Measurements from ENCODE around the gene IPCEF1. TPM values are rescaled to one million over a fixed set of nuclear protein-coding genes. Genes with fewer than 3 reads are reported as not detected.
"Not testable (repeated sequence)": the region's sequence is repeated elsewhere in the genome, so short reads cannot be mapped to it uniquely, and the experiment has no call there.

IPCEF1 gene
- total RNA-seq, 2 experiments from 2014 or later, result 42.9 to 46.4 TPM

DNA sequence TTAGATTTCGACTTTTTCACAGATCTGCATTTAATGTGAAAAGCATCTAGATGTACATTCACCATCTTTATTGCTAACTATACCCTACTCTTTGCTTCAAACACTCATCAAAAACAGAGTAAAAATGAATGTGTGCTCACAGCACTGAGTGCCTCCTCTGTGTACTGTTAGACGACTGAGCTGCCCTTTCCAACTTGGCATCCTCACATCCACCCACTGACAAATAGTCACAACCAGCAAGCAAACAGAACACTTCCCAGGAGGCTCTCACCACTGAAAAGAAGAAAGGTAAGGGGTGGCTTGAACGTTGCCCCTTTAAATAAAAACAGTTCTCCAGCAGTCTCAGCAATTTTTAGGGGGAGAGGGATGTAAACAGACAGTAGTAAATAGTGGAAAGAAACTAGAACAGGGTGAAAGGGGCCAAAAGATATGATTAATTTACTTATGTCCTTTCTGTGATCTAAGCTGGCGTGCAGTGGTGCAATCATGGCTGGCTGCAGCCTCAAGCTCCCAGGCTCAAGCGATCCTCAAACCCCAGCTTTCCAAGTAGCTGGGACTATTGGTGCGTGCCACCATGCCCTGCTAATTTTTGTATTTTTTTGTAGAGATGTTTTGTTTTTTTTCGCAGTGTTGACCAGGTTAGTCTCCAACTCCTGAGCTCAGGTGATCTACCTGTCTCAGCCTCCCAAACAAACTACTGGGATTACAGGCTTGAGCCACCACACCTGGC is 48.7 kb downstream of the IPCEF1 start:
- DNase-seq (no peak), ATAC-seq (ENCODE audit: low read depth) (no peak)
- Mint-ChIP-seq H3K27me3 (peaks cover 16% of the 10 kb centered on the region), H3K27ac (no peak overlapping the region), H3K9me3 (peaks cover 9% of the 10 kb centered on the region), H3K36me3 (no peaks in the 10 kb centered on the region), H3K4me1 (peaks cover 4% of the 10 kb centered on the region), H3K4me3 (no peak overlapping the region)
- POLR2A ChIA-PET, result no interaction called here

DNA sequence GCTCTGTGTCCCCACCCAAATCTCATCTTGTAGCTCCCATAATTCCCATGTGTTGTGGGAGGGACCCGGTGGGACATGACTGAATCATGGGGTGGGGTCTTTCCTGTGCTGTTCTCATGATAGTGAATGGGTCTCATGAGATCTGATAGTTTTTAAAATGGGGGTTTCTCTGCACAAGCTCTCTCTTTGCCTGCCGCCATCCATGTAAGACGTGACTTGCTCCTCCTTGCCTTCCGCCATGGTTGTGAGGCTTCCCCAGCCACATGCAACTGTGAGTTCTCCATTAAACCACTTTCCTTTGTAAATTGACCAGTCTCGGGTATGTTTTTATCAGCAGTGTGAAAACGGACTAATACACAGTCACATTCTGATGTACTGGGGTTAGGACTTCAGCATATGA is 49.5 kb downstream of the IPCEF1 start:
- ATAC-seq (ENCODE audit: low read depth); H3K4me3 Mint-ChIP-seq; DNase-seq; H3K9me3 Mint-ChIP-seq; H3K27ac Mint-ChIP-seq; H3K4me1 Mint-ChIP-seq; POLR2A ChIA-PET; H3K36me3 Mint-ChIP-seq: not testable (repeated sequence)
- peaks cover 16% of the 10 kb centered on the region for H3K27me3 Mint-ChIP-seq

DNA sequence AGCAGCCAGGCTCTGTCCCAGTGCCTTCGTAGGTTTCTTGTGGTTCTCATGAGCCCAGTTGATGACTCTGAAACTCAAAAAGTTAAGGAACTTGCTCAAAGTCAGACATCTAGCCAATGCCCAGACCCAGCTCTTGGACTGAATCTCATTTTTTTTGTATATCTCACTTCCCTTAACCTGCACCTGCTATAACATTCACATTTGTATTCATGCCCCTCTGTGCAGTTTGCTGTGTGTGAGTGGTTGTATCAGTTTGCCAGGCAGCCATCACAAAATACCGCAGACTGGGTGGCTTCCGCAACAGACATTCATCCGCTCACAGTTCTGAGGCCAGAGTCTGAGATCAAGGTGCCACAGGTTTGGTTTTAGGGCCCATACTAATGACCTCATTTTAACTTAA is 49.9 kb downstream of the IPCEF1 start:
- Mint-ChIP-seq H3K4me1 (peaks cover 12% of the 10 kb centered on the region), H3K4me3 (no peak overlapping the region), H3K36me3 (no peaks in the 10 kb centered on the region), H3K9me3 (peaks cover 6% of the 10 kb centered on the region), H3K27me3 (peaks cover 16% of the 10 kb centered on the region), H3K27ac (no peak overlapping the region)
- DNase-seq (no peak), ATAC-seq (ENCODE audit: low read depth) (no peak)
- POLR2A ChIA-PET, result no interaction called here

DNA sequence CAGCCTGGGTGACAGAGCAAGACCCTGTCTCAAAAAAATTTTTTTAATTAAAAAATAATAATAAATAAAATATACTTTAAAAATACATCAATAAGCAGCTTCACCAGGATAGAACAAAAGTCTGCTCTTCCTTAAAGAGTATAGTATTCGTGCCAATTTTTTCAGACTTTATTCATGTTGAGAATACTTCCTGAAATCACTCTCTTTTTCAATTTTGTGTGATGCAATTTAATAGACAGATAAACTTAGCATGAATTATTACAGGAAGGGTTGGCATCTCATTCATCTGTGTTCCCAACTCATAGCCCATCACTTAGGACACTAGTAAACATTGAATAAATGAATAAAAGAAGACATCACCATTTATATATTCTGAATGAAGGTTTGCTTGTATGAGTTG is 52.4 kb downstream of the IPCEF1 start:
- Mint-ChIP-seq H3K4me1 (peaks cover 14% of the 10 kb centered on the region), H3K4me3 (no peak overlapping the region), H3K36me3 (no peaks in the 10 kb centered on the region), H3K27me3 (peaks cover 11% of the 10 kb centered on the region), H3K9me3 (peaks cover 2% of the 10 kb centered on the region), H3K27ac (no peak overlapping the region)
- ATAC-seq (ENCODE audit: low read depth), result no peak
- POLR2A ChIA-PET, result no interaction called here
- DNase-seq, result no peak

DNA sequence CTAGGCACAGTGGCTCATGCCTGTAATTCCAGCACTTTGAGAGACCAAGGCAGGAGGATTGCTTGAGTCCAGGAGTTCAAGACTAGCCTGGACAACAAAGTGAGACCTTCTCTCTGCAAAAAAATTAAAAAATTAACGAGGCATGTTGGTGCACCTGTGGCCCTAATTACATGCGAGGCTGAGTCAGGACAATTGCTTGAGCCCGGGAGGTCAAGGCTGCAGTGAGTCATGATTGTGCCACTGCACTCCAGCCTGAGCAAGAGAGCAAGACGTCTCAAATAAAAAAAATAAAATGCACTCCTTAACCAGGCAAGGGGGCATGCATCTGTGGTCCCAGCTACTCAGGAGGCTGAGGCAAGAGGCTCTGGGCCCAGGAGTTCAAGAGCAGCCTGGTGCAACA is 53.0 kb downstream of the IPCEF1 start:
- not testable (repeated sequence) for H3K9me3 Mint-ChIP-seq; DNase-seq; H3K4me3 Mint-ChIP-seq; H3K36me3 Mint-ChIP-seq; ATAC-seq (ENCODE audit: low read depth); H3K27ac Mint-ChIP-seq
- Mint-ChIP-seq H3K27me3 (peaks cover 11% of the 10 kb centered on the region), H3K4me1 (peaks cover 14% of the 10 kb centered on the region)
- POLR2A ChIA-PET, result interaction anchor here (0.8 kb wide), 1 partner anchor 26 kb away, joined by 7 read pairs; no protein-coding TSS in a partner anchor

DNA sequence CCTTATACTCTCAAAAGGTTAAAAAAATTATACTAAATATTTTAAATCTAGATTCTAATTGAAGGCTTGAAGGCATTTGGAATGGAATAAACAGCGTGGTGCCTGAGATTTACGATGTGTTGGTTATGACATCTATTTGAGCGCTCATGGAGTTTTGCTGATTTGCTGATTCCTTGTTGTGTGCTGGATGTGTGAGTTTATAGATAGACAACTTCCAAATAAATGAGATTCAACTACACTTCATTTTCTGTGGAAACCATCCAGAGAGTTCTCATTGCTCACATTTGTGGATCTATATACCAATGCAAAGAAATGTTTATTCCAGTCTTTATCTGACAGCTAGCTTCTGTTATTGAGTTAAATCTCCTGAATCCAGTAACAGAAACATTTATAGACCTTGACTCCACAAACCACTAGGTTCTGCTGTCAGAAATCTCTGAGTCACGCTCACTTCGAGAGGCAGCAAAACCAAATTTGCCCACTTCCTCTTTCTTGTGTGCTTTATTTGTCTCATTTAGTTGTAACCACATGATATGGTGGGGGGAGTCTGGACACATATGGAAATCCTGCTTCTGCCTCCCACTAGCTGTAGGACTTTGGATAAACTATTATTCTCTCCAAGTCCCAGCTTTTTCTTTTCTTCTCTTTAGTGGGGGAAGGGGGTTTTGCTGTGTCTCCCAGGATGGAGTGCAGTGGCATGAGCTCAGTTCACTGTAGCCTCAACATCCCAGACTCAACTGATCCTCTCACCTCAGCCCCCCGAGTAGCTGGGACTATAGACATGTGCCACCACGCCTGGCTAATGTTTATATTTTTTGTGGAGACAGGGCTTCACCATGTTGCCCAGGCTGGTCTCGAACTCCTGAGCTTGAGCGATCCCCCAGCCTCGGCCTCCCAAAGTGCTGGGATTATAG is 54.5 kb downstream of the IPCEF1 start:
- no peak overlapping the region for H3K27ac Mint-ChIP-seq
- no peaks in the 10 kb centered on the region for H3K9me3 Mint-ChIP-seq
- H3K27me3 Mint-ChIP-seq, result peaks cover 5% of the 10 kb centered on the region
- peak overlapping the region; percentile 4 for H3K4me3 Mint-ChIP-seq
- DNase-seq (no peak), ATAC-seq (ENCODE audit: low read depth) (peak; percentile 94)
- H3K4me1 Mint-ChIP-seq, result peaks cover 16% of the 10 kb centered on the region
- POLR2A ChIA-PET, result no interaction called here
- no peaks in the 10 kb centered on the region for H3K36me3 Mint-ChIP-seq

DNA sequence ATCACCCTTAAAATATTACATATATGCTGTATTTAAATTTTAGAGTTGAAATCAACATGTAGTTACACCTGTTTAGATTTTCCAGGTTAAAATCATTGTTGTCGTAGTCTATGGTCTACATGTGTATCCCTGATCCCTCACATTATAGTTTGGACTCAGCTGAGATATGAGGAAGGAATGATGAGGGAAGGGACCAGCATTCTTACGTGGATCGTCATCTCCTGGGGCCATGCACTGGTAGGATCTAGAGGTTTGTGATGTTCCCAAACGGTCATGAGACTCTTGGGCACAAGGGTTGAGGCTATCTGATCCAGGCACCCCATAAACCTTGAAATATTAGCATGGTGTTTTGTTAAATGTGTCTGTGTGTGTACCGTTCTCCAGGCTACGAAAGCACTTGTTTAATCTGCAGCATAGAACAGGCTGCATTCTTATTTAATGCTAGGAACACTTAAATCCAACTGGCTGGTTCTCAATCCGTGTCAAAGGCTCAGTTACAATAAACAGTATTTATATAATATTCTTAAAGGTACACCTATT is 55.4 kb downstream of the IPCEF1 start:
- H3K4me1 Mint-ChIP-seq, result peaks cover 16% of the 10 kb centered on the region
- POLR2A ChIA-PET, result no interaction called here
- H3K27me3 Mint-ChIP-seq, result peaks cover 5% of the 10 kb centered on the region
- DNase-seq (no peak), ATAC-seq (ENCODE audit: low read depth) (no peak)
- no peaks in the 10 kb centered on the region for H3K36me3 Mint-ChIP-seq
- no peak overlapping the region for H3K27ac Mint-ChIP-seq
- no peaks in the 10 kb centered on the region for H3K9me3 Mint-ChIP-seq
- no peak overlapping the region for H3K4me3 Mint-ChIP-seq

DNA sequence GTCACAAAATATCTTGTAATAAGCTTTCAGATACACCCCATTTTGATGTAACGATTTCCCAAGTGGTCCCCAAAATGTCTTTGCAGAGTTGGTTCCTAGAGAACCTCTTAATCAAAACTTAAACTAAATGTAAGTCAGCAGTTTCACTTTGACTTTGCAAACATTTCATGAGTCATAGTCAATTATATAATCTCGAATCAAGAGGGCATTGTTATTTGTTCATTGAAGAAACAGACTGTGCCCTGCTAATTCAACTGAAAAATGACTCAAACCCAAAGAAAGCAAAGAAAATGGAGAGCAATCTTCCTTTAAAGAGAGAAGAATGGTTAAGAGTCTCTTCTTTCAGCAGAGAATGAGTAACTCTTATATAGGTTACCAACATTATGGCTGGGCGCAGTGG is 58.3 kb downstream of the IPCEF1 start:
- peaks cover 9% of the 10 kb centered on the region for H3K27me3 Mint-ChIP-seq
- ATAC-seq (ENCODE audit: low read depth) (no peak), DNase-seq (no peak)
- no peak overlapping the region for H3K4me3 Mint-ChIP-seq
- H3K4me1 Mint-ChIP-seq, result peaks cover 15% of the 10 kb centered on the region
- H3K9me3 Mint-ChIP-seq, result no peaks in the 10 kb centered on the region
- no peak overlapping the region for H3K27ac Mint-ChIP-seq
- H3K36me3 Mint-ChIP-seq, result no peaks in the 10 kb centered on the region
- POLR2A ChIA-PET, result no interaction called here

DNA sequence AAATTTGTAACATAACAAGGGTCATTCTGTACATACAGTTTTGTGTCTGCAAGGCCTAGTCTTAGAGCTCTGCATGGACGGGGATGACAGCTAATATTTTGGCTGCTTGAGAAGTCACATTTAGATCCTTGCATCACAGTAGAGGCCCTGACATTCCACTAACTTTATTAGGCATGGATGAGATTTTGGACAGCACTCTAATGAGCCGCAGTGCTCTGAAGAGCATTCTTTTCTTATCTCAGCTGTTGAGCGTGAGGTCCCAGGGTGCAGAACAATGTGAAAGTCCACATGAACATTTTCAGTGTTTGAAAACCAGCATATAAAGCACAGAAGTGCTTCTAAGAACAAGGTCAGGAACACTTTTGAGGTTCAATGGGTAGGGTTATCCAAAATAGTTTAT is 58.9 kb downstream of the IPCEF1 start:
- Mint-ChIP-seq H3K9me3 (peaks cover 1% of the 10 kb centered on the region), H3K27me3 (peaks cover 10% of the 10 kb centered on the region), H3K4me3 (no peak overlapping the region), H3K4me1 (peaks cover 15% of the 10 kb centered on the region), H3K36me3 (no peaks in the 10 kb centered on the region), H3K27ac (no peak overlapping the region)
- ATAC-seq (ENCODE audit: low read depth) (no peak), DNase-seq (no peak)
- POLR2A ChIA-PET, result no interaction called here

DNA sequence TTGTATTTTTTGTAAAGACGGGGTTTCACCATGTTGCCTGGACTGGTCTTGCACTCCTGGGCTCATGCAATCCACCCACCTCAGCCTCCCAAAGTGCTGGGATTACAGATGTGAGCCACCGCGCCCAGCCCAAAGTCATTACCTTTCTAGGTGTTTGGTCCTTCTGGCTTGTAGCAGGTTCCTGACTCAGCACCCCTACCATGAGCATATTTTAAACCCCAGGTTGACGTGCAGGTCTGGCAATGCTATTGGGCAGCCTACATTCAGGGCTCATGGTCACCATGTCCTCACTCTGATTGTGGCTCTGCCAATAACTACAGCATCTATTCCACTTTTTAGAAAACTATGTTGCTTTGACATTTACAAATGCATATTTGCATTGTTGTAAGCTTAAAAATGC is 59.4 kb downstream of the IPCEF1 start:
- H3K36me3 Mint-ChIP-seq, result no peaks in the 10 kb centered on the region
- DNase-seq (no peak), ATAC-seq (ENCODE audit: low read depth) (no peak)
- H3K9me3 Mint-ChIP-seq, result peaks cover 1% of the 10 kb centered on the region
- no peak overlapping the region for H3K27ac Mint-ChIP-seq
- peaks cover 13% of the 10 kb centered on the region for H3K4me1 Mint-ChIP-seq
- POLR2A ChIA-PET, result no interaction called here
- peaks cover 10% of the 10 kb centered on the region for H3K27me3 Mint-ChIP-seq
- H3K4me3 Mint-ChIP-seq, result no peak overlapping the region

DNA sequence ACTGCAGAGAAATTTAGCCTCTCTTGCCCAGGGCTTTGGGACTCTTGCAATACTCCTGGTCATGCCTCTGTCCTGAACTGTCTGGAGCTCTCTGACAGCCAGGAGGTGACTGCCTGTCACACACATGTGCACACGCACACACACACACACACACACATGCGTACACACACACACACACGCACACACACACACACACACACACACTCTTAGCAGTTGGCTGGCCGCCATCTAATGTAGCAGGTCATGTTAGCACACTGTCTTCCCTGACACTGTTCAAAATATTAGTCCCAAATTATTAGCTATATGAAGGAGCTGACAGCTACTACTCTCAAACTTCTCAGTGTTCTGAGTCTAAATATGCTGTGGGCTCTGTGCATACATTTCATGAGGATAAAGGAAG is 60.9 kb downstream of the IPCEF1 start:
- no peak overlapping the region for H3K4me3 Mint-ChIP-seq
- H3K4me1 Mint-ChIP-seq, result peaks cover 9% of the 10 kb centered on the region
- ATAC-seq (ENCODE audit: low read depth), result no peak
- no peaks in the 10 kb centered on the region for H3K36me3 Mint-ChIP-seq
- POLR2A ChIA-PET, result no interaction called here
- peaks cover 8% of the 10 kb centered on the region for H3K27me3 Mint-ChIP-seq
- H3K9me3 Mint-ChIP-seq, result peaks cover 1% of the 10 kb centered on the region
- H3K27ac Mint-ChIP-seq, result no peak overlapping the region
- DNase-seq, result no peak

DNA sequence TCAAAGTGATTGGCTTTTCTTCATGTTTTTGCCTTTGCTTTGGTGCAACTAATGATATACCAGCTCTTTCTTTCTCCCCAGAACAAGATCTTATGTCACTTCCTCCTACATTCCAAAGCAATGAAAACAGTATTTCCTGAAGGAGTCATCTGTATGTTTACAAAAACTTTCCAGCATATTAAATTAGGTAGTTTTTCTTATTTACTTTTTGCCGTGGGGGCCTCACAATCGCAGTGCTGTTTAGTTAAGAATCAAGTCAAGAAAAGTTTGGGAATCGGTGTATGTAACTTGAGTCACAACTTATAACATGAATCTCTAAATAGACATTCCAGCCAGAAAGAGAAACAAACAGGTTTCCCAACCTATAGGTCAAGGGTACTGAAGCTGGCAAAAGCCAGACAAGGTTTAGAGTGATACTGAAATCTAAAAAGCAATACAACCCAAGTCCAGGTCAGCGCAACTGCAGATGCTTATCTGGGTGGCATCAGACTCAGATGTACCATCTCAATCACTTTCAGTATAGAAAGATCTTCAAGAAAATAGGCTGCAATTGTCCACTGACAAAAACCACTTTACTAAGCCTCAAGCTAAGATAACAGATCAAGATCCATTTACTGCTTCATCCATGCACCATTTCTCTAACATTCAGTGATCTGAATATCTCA is 63.6 kb downstream of the IPCEF1 start:
- peaks cover 1% of the 10 kb centered on the region for H3K9me3 Mint-ChIP-seq
- H3K36me3 Mint-ChIP-seq, result peaks cover 2% of the 10 kb centered on the region
- peaks cover 5% of the 10 kb centered on the region for H3K27me3 Mint-ChIP-seq
- ATAC-seq (ENCODE audit: low read depth) (no peak), DNase-seq (no peak)
- peaks cover 2% of the 10 kb centered on the region for H3K4me1 Mint-ChIP-seq
- H3K4me3 Mint-ChIP-seq, result no peak overlapping the region
- H3K27ac Mint-ChIP-seq, result no peak overlapping the region
- POLR2A ChIA-PET, result no interaction called here

DNA sequence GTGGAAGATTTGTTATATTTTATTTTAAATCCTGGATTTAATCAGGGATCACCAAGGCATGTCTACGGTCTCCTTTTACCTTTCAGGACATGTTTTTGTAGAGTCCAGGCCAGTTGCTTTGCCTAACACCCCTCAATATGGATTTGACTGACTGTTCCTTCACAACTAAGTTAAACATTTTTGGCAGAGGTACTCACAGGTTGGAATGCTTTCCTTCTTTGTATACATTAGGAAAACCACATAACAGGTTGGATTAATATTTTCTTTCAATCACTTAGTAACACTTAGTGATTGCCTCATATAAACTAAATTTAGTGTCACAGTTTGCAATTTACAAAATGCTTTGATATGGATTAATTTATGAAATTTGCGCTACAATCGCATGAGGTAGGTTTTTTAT is 64.5 kb downstream of the IPCEF1 start:
- Mint-ChIP-seq H3K4me3 (no peak overlapping the region), H3K4me1 (peaks cover 2% of the 10 kb centered on the region)

More for the DNA sequence above, 64.5 kb downstream of the IPCEF1 start:
- peaks cover 2% of the 10 kb centered on the region for H3K36me3 Mint-ChIP-seq
- ATAC-seq (ENCODE audit: low read depth), result no peak
- H3K9me3 Mint-ChIP-seq, result peaks cover 1% of the 10 kb centered on the region
- no peak for DNase-seq
- no peak overlapping the region for H3K27ac Mint-ChIP-seq
- H3K27me3 Mint-ChIP-seq, result peaks cover 5% of the 10 kb centered on the region
- POLR2A ChIA-PET, result no interaction called here
